K562 (cell line): ENCODE data around the gene SLC6A6. TPM values are rescaled to one million over a fixed set of nuclear protein-coding genes. Genes with fewer than 3 reads are reported as not detected.

Experiments
- CBFA2T2 ChIP-seq: fragments of 450-650 bp; conservative IDR thresholded peaks from 2 replicates; pipeline ENCODE4 v1.6.1; 2017; ENCODE audit warnings: mild to moderate bottlenecking
- CHD2 ChIP-seq: IDR thresholded peaks from 2 replicates; pipeline ENCODE4 v1.6.1; 2011; ENCODE audit warnings: low read depth, low read length
- ETV1 ChIP-seq: fragments of 450-650 bp; conservative IDR thresholded peaks from 2 replicates; pipeline ENCODE4 v1.6.1; 2016; ENCODE audit warnings: missing genetic modification characterization, control low read depth, low read depth, missing compliant biosample characterization
- FOS ChIP-seq: IDR thresholded peaks from 3 replicates; pipeline ENCODE4 v1.6.1; 2011; ENCODE audit not compliant: insufficient read length; ENCODE audit errors: extremely low read depth
- HDAC8 ChIP-seq: fragments of 450-650 bp; IDR thresholded peaks from 2 replicates; pipeline ENCODE4 v1.6.1; 2016; ENCODE audit warnings: mild to moderate bottlenecking, missing genetic modification characterization, moderate library complexity, missing compliant biosample characterization
- JUN ChIP-seq, 2 experiments: sonication (generic) in 1 of 2; formaldehyde crosslinking in 1 of 2; IDR thresholded peaks; 2 replicates each; pipeline versions ENCODE4 v1.6.1 to v1.8.0; 2012 to 2022; ENCODE audit warnings: borderline replicate concordance in 2 of 2, mild to moderate bottlenecking in 2 of 2, improper control_type of control experiment in 1 of 2, low read depth in 1 of 2, low read length in 1 of 2, missing genetic modification reagents in 1 of 2
- MAFK ChIP-seq: IDR thresholded peaks from 2 replicates; pipeline ENCODE4 v1.6.1; 2011; ENCODE audit warnings: low read length, improper control_type of control experiment
- RBBP5 ChIP-seq: fragments of 200-600 bp; sonication (generic); IDR thresholded peaks from 2 replicates; pipeline ENCODE4 v1.6.1; 2012; ENCODE audit warnings: borderline replicate concordance, mild to moderate bottlenecking, low read length, control low read depth, inconsistent platforms; ENCODE audit not compliant: insufficient read depth, poor library complexity, severe bottlenecking
- RBM15 ChIP-seq: fragments of 200-400 bp; formaldehyde crosslinking; IDR thresholded peaks from 2 replicates; pipeline ENCODE4 v1.6.1; 2018; ENCODE audit warnings: mild to moderate bottlenecking, low read length, moderate library complexity; ENCODE audit not compliant: insufficient read depth
- SIN3B ChIP-seq: fragments of 450-650 bp; IDR thresholded peaks from 2 replicates; pipeline ENCODE4 v1.6.1; 2017; ENCODE audit warnings: low read depth, mild to moderate bottlenecking, moderate library complexity
- ZFP1 ChIP-seq: fragments of 450-650 bp; formaldehyde crosslinking; IDR thresholded peaks from 2 replicates; pipeline ENCODE4 v1.4.0; 2020; ENCODE audit warnings: mild to moderate bottlenecking, mixed read lengths
- ZNF431 ChIP-seq: sonication (generic); formaldehyde crosslinking; IDR thresholded peaks from 2 replicates; pipeline ENCODE4 v1.8.0; 2022; ENCODE audit warnings: mild to moderate bottlenecking, missing genetic modification reagents
- ZNF583 ChIP-seq: fragments of 250-450 bp; sonication (Bioruptor Pico); IDR thresholded peaks from 2 replicates; pipeline ENCODE4 v1.4.0; 2020
- ZNF785 ChIP-seq: fragments of 250-450 bp; sonication (Bioruptor Pico); IDR thresholded peaks from 2 replicates; pipeline ENCODE4 v1.4.0; 2020; ENCODE audit warnings: mild to moderate bottlenecking
- polyA plus RNA-seq, 8 experiments: library from polyadenylated mRNA; depleted of rRNA in 4 of 8; stranded (reverse) in 5 of 8; unstranded in 3 of 8; fragments of >200 nt; fragmentation: Nextera tagmentation in 2 of 8; fragmentation: Illumina TruSeq in 1 of 8; extraction: Ambion mirVana in 2 of 8; extraction: Trizol in 1 of 8; gene quantifications; 2 replicates each; pipeline versions ENCODE4 v1.2.1 to v1.2.3, GENCODE V29; 2011 to 2014; ENCODE audit warnings: inconsistent platforms in 1 of 8, missing spikeins in 1 of 8
- total RNA-seq, 7 experiments: library from RNA; depleted of rRNA in 6 of 7; stranded (reverse); fragments of >200 nt in 6 of 7; fragmentation: Illumina TruSeq in 2 of 7; extraction: Trizol in 2 of 7; gene quantifications; 2 replicates each; pipeline versions ENCODE4 v1.2.1 to v1.2.3, GENCODE V29; 2011 to 2021; ENCODE audit warnings: low replicate concordance in 1 of 7
- TF ChIP-seq, protein P1 (sequence below), 2 experiments: fragments of 450-650 bp; IDR thresholded peaks; 2 replicates each; pipeline ENCODE4 v1.6.1; 2018; ENCODE audit warnings: mild to moderate bottlenecking in 2 of 2, low read depth in 1 of 2; ENCODE audit not compliant: partially characterized antibody in 2 of 2
- TF ChIP-seq, protein P2 (sequence below): sonication (generic); formaldehyde crosslinking; IDR thresholded peaks from 2 replicates; pipeline ENCODE4 v1.8.0; 2022; ENCODE audit warnings: mild to moderate bottlenecking, missing genetic modification reagents
- TF ChIP-seq, protein P3 (sequence below): fragments of 250-450 bp; sonication (Bioruptor Pico); IDR thresholded peaks from 2 replicates; pipeline ENCODE4 v1.8.0; 2021; ENCODE audit warnings: mild to moderate bottlenecking, moderate library complexity

Gene SLC6A6
- total and polyA plus RNA-seq, 9 of the 15 experiments (the other 6 are each of a cell fraction or from before 2014, with no cell fraction given): 12.3 to 203 (median 93.2) TPM

DNA sequence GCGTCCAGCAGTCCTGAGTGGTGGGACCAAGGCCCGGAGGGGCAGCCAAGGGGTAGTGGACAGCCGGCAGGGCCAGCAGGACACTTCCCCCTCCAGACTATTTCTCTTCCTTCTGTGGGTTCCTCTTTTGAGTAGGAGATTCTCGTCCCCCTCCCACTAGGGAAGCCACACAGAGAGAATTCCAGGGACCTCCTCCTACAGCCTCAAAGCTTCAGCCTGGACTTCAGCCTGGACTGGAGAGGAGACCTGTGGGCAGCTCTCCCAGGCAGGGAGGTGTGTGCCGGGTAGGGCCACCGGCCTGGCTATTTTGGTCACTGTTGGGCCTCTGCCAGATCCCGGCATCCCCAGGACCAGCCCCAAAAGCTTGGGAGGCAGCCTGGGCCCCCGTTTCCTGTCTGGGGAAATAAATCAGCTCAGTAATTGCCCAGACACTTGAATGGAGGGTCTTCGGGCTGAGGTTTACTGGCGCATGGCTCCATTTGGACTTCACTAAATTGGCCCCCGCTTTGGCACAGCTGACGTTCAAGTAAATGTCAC lies 1.3 kb downstream of the SLC6A6 start (continued):
- no peak for TF ChIP-seq MAFK
- no peak for TF ChIP-seq RBBP5
- TF ChIP-seq ZFP1 (CRISPR knock-in tag): no peak
- no peak for TF ChIP-seq CBFA2T2
- no peak for TF ChIP-seq FOS
- TF ChIP-seq, protein P1, sequence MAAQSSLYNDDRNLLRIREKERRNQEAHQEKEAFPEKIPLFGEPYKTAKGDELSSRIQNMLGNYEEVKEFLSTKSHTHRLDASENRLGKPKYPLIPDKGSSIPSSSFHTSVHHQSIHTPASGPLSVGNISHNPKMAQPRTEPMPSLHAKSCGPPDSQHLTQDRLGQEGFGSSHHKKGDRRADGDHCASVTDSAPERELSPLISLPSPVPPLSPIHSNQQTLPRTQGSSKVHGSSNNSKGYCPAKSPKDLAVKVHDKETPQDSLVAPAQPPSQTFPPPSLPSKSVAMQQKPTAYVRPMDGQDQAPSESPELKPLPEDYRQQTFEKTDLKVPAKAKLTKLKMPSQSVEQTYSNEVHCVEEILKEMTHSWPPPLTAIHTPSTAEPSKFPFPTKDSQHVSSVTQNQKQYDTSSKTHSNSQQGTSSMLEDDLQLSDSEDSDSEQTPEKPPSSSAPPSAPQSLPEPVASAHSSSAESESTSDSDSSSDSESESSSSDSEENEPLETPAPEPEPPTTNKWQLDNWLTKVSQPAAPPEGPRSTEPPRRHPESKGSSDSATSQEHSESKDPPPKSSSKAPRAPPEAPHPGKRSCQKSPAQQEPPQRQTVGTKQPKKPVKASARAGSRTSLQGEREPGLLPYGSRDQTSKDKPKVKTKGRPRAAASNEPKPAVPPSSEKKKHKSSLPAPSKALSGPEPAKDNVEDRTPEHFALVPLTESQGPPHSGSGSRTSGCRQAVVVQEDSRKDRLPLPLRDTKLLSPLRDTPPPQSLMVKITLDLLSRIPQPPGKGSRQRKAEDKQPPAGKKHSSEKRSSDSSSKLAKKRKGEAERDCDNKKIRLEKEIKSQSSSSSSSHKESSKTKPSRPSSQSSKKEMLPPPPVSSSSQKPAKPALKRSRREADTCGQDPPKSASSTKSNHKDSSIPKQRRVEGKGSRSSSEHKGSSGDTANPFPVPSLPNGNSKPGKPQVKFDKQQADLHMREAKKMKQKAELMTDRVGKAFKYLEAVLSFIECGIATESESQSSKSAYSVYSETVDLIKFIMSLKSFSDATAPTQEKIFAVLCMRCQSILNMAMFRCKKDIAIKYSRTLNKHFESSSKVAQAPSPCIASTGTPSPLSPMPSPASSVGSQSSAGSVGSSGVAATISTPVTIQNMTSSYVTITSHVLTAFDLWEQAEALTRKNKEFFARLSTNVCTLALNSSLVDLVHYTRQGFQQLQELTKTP (IDR thresholded peaks at IDR 0.05; ENCODE audit: low read depth in 1 of 2, partially characterized antibody in 2 of 2): no peak
- peak; percentile 50; the same call in 1 of the 2 replicates for TF ChIP-seq ETV1 (tag)
- TF ChIP-seq RBM15: no peak
- TF ChIP-seq HDAC8 (tag): no peak
- TF ChIP-seq ZNF785 (CRISPR knock-in tag): no peak
- TF ChIP-seq CHD2: no peak
- peak; percentile 50; the same call in 1 of the 2 replicates for TF ChIP-seq ZNF431 (CRISPR knock-in tag)
- TF ChIP-seq, protein P2, sequence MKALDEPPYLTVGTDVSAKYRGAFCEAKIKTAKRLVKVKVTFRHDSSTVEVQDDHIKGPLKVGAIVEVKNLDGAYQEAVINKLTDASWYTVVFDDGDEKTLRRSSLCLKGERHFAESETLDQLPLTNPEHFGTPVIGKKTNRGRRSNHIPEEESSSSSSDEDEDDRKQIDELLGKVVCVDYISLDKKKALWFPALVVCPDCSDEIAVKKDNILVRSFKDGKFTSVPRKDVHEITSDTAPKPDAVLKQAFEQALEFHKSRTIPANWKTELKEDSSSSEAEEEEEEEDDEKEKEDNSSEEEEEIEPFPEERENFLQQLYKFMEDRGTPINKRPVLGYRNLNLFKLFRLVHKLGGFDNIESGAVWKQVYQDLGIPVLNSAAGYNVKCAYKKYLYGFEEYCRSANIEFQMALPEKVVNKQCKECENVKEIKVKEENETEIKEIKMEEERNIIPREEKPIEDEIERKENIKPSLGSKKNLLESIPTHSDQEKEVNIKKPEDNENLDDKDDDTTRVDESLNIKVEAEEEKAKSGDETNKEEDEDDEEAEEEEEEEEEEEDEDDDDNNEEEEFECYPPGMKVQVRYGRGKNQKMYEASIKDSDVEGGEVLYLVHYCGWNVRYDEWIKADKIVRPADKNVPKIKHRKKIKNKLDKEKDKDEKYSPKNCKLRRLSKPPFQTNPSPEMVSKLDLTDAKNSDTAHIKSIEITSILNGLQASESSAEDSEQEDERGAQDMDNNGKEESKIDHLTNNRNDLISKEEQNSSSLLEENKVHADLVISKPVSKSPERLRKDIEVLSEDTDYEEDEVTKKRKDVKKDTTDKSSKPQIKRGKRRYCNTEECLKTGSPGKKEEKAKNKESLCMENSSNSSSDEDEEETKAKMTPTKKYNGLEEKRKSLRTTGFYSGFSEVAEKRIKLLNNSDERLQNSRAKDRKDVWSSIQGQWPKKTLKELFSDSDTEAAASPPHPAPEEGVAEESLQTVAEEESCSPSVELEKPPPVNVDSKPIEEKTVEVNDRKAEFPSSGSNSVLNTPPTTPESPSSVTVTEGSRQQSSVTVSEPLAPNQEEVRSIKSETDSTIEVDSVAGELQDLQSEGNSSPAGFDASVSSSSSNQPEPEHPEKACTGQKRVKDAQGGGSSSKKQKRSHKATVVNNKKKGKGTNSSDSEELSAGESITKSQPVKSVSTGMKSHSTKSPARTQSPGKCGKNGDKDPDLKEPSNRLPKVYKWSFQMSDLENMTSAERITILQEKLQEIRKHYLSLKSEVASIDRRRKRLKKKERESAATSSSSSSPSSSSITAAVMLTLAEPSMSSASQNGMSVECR (CRISPR knock-in tag): 0 out of 2 replicates have a peak, but pooled peaks have one; percentile 10
- TF ChIP-seq, protein P3, sequence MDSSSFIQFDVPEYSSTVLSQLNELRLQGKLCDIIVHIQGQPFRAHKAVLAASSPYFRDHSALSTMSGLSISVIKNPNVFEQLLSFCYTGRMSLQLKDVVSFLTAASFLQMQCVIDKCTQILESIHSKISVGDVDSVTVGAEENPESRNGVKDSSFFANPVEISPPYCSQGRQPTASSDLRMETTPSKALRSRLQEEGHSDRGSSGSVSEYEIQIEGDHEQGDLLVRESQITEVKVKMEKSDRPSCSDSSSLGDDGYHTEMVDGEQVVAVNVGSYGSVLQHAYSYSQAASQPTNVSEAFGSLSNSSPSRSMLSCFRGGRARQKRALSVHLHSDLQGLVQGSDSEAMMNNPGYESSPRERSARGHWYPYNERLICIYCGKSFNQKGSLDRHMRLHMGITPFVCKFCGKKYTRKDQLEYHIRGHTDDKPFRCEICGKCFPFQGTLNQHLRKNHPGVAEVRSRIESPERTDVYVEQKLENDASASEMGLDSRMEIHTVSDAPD (CRISPR knock-in tag): 0 out of 2 replicates have a peak, but pooled peaks have one; percentile 44
- no peak for TF ChIP-seq ZNF583 (CRISPR knock-in tag)
- no peak for TF ChIP-seq JUN (IDR thresholded peaks at IDR 0.05; ENCODE audit: borderline replicate concordance, low read depth, low read length)
- TF ChIP-seq JUN (CRISPR knock-in tag; IDR thresholded peaks at IDR 0.05; ENCODE audit: borderline replicate concordance): no peak
- no peak for TF ChIP-seq SIN3B
- TF ChIP-seq, all 486 proteins: peak for 42
